K562 (cell line): ENCODE data around the gene TMEM19. TPM values are rescaled to one million over a fixed set of nuclear protein-coding genes. Genes with fewer than 3 reads are reported as not detected.
A peak's percentile ranks its signal among the peaks of the same experiment; 100 is the strongest.

Experiments
- ARID2 ChIP-seq: fragments of 450-650 bp; IDR thresholded peaks from 2 replicates; pipeline ENCODE4 v1.6.1; 2017; ENCODE audit warnings: antibody characterized with exemption, mild to moderate bottlenecking
- ARID3B ChIP-seq: fragments of 250-450 bp; sonication (Bioruptor Pico); IDR thresholded peaks from 2 replicates; pipeline ENCODE4 v1.4.0; 2020; ENCODE audit warnings: borderline replicate concordance
- BCLAF1 ChIP-seq, 2 experiments: fragments of 450-650 bp in 1 of 2; IDR thresholded peaks; 2 replicates each; pipeline ENCODE4 v1.6.1; 2011 to 2017; ENCODE audit warnings: low read depth in 2 of 2, antibody characterized with exemption in 1 of 2, borderline replicate concordance in 1 of 2, low read length in 1 of 2, mild to moderate bottlenecking in 1 of 2, mixed read lengths in 1 of 2; ENCODE audit not compliant: control insufficient read depth in 1 of 2
- CBX8 ChIP-seq: fragments of 200-600 bp; sonication (generic); IDR thresholded peaks from 2 replicates; pipeline ENCODE4 v1.6.1; 2012; ENCODE audit warnings: borderline replicate concordance, mixed run types, low read depth, mild to moderate bottlenecking, moderate library complexity, mixed read lengths, low read length, control low read depth, inconsistent platforms; ENCODE audit not compliant: poor library complexity, severe bottlenecking; ENCODE audit errors: extremely low read depth
- HCFC1 ChIP-seq: IDR thresholded peaks from 2 replicates; pipeline ENCODE4 v1.6.1; 2012; ENCODE audit warnings: low read depth, low read length, improper control_type of control experiment
- LCOR ChIP-seq: sonication (generic); formaldehyde crosslinking; IDR thresholded peaks from 2 replicates; pipeline ENCODE4 v1.8.0; 2022; ENCODE audit warnings: mild to moderate bottlenecking, missing genetic modification reagents
- MAFG ChIP-seq: fragments of 450-650 bp; conservative IDR thresholded peaks from 2 replicates; pipeline ENCODE4 v1.6.1; 2016; ENCODE audit warnings: missing genetic modification characterization, missing compliant biosample characterization
- PHF21A ChIP-seq: fragments of 450-650 bp; IDR thresholded peaks from 2 replicates; pipeline ENCODE4 v1.6.1; 2017; ENCODE audit warnings: low read depth, borderline replicate concordance
- RBM15 ChIP-seq: fragments of 200-400 bp; formaldehyde crosslinking; IDR thresholded peaks from 2 replicates; pipeline ENCODE4 v1.6.1; 2018; ENCODE audit warnings: mild to moderate bottlenecking, low read length, moderate library complexity; ENCODE audit not compliant: insufficient read depth
- SNIP1 ChIP-seq: fragments of 450-650 bp; IDR thresholded peaks from 2 replicates; pipeline ENCODE4 v1.7.1; 2017; ENCODE audit warnings: low read depth, mild to moderate bottlenecking
- TAF1 ChIP-seq: IDR thresholded peaks from 2 replicates; pipeline ENCODE4 v1.6.1; 2011; ENCODE audit warnings: mild to moderate bottlenecking, low read length, moderate library complexity; ENCODE audit not compliant: insufficient read depth, control insufficient read depth, severe bottlenecking; ENCODE audit errors: extremely low read depth
- TGIF2 ChIP-seq: sonication (generic); formaldehyde crosslinking; IDR thresholded peaks from 2 replicates; pipeline ENCODE4 v1.8.1; 2022; ENCODE audit warnings: mild to moderate bottlenecking, missing genetic modification reagents, moderate library complexity
- THRB ChIP-seq: fragments of 450-650 bp; formaldehyde crosslinking; conservative IDR thresholded peaks from 2 replicates; pipeline ENCODE4 v1.4.0; 2022; ENCODE audit warnings: mild to moderate bottlenecking, missing genetic modification characterization
- ZNF184 ChIP-seq: sonication (generic); formaldehyde crosslinking; IDR thresholded peaks from 2 replicates; pipeline ENCODE4 v1.5.0; 2020; ENCODE audit warnings: missing genetic modification reagents
- ZNF217 ChIP-seq: sonication (generic); formaldehyde crosslinking; IDR thresholded peaks from 2 replicates; pipeline ENCODE4 v1.8.0; 2022; ENCODE audit warnings: mild to moderate bottlenecking, missing genetic modification reagents
- ZNF232 ChIP-seq: sonication (generic); formaldehyde crosslinking; IDR thresholded peaks from 2 replicates; pipeline ENCODE4 v1.8.0; 2022; ENCODE audit warnings: mild to moderate bottlenecking, missing genetic modification reagents
- ZNF561 ChIP-seq: fragments of 450-650 bp; formaldehyde crosslinking; conservative IDR thresholded peaks from 2 replicates; pipeline ENCODE4 v1.4.0; 2020; ENCODE audit warnings: mild to moderate bottlenecking, moderate library complexity
- ZNF583 ChIP-seq: fragments of 250-450 bp; sonication (Bioruptor Pico); IDR thresholded peaks from 2 replicates; pipeline ENCODE4 v1.4.0; 2020
- ZNF592 ChIP-seq: fragments of 450-650 bp; IDR thresholded peaks from 2 replicates; pipeline ENCODE4 v1.6.1; 2017; ENCODE audit warnings: antibody characterized with exemption, mild to moderate bottlenecking
- polyA plus RNA-seq, 8 experiments: library from polyadenylated mRNA; depleted of rRNA in 4 of 8; stranded (reverse) in 5 of 8; unstranded in 3 of 8; fragments of >200 nt; fragmentation: Nextera tagmentation in 2 of 8; fragmentation: Illumina TruSeq in 1 of 8; extraction: Ambion mirVana in 2 of 8; extraction: Trizol in 1 of 8; gene quantifications; 2 replicates each; pipeline versions ENCODE4 v1.2.1 to v1.2.3, GENCODE V29; 2011 to 2014; ENCODE audit warnings: inconsistent platforms in 1 of 8, missing spikeins in 1 of 8
- total RNA-seq, 7 experiments: library from RNA; depleted of rRNA in 6 of 7; stranded (reverse); fragments of >200 nt in 6 of 7; fragmentation: Illumina TruSeq in 2 of 7; extraction: Trizol in 2 of 7; gene quantifications; 2 replicates each; pipeline versions ENCODE4 v1.2.1 to v1.2.3, GENCODE V29; 2011 to 2021; ENCODE audit warnings: low replicate concordance in 1 of 7

The TMEM19 gene
- total and polyA plus RNA-seq, 9 of the 15 experiments (the other 6 are each of a cell fraction or from before 2014, with no cell fraction given), result 8.2 to 24.2 (median 17.2) TPM

- TF ChIP-seq ZNF217 (CRISPR knock-in tag) (no peak), ARID3B (CRISPR knock-in tag) (no peak), MAFG (tag) (no peak), ZNF184 (CRISPR knock-in tag) (no peak), LCOR (CRISPR knock-in tag) (peak; percentile 66; the same call in 1 of the 2 replicates), HCFC1 (no peak), ZNF592 (no peak), PHF21A (no peak), TAF1 (no peak), ZNF232 (CRISPR knock-in tag) (no peak), RBM15 (no peak), CBX8 (no peak), THRB (CRISPR knock-in tag) (no peak), BCLAF1 (IDR thresholded peaks at IDR 0.05; ENCODE audit: borderline replicate concordance in 1 of 2, control insufficient read depth in 1 of 2, low read depth in 2 of 2, low read length in 1 of 2) (peak in 1 of 2 experiments; percentile 74; a peak in 1 of 4 replicates), SNIP1 (no peak), TGIF2 (CRISPR knock-in tag) (no peak), ARID2 (no peak), ZNF561 (no peak), ZNF583 (CRISPR knock-in tag) (no peak)
Measured at GRCh38 chr12:71752891-71753290, 67.0 kb downstream of the TMEM19 start (continued).
